ENCODE data around the gene TTLL8.

TTLL8 gene

GRCh38 chr22:50061141-50061823 lies 3.2 kb upstream of the TTLL8 start:
- DNase-seq = no peak

GRCh38 chr22:50060441-50061140 lies 2.5 kb upstream of the TTLL8 start:
- no peak for DNase-seq

- DNase-seq = no peak
Measured at GRCh38 chr22:50059881-50060262, 1.8 kb upstream of the TTLL8 start.

GRCh38 chr22:50058906-50059880 lies 1.1 kb upstream of the TTLL8 start:
- DNase-seq = no peak

- DNase-seq = no peak
Measured at GRCh38 chr22:50057278-50058060, 629 bp downstream of the TTLL8 start.

- no peak for DNase-seq
Measured at GRCh38 chr22:50056214-50056972, 1.7 kb downstream of the TTLL8 start.

- no peak for DNase-seq
Measured at GRCh38 chr22:50053861-50054260, 4.2 kb downstream of the TTLL8 start.

- DNase-seq = no peak
Measured at GRCh38 chr22:50051930-50052329, 6.2 kb downstream of the TTLL8 start.

- DNase-seq = no peak
Measured at GRCh38 chr22:50049299-50050195, 8.6 kb downstream of the TTLL8 start.

- DNase-seq = no peak
Measured at GRCh38 chr22:50048836-50049235, 9.3 kb downstream of the TTLL8 start.

GRCh38 chr22:50048061-50048765 lies 9.9 kb downstream of the TTLL8 start:
- DNase-seq = no peak

- no peak for DNase-seq
Measured at GRCh38 chr22:50047346-50047745, 10.8 kb downstream of the TTLL8 start.

GRCh38 chr22:50046481-50047245 lies 11.4 kb downstream of the TTLL8 start:
- no peak for DNase-seq

- no peak for DNase-seq
Measured at GRCh38 chr22:50046019-50046415, 12.1 kb downstream of the TTLL8 start.

GRCh38 chr22:50045211-50046018 lies 12.7 kb downstream of the TTLL8 start:
- DNase-seq = no peak

- DNase-seq = no peak
Measured at GRCh38 chr22:50044485-50045118, 13.5 kb downstream of the TTLL8 start.

- no peak for DNase-seq
Measured at GRCh38 chr22:50041361-50042065, 16.6 kb downstream of the TTLL8 start.
